ENCODE data around the gene MSI2.

MSI2 gene

DNA sequence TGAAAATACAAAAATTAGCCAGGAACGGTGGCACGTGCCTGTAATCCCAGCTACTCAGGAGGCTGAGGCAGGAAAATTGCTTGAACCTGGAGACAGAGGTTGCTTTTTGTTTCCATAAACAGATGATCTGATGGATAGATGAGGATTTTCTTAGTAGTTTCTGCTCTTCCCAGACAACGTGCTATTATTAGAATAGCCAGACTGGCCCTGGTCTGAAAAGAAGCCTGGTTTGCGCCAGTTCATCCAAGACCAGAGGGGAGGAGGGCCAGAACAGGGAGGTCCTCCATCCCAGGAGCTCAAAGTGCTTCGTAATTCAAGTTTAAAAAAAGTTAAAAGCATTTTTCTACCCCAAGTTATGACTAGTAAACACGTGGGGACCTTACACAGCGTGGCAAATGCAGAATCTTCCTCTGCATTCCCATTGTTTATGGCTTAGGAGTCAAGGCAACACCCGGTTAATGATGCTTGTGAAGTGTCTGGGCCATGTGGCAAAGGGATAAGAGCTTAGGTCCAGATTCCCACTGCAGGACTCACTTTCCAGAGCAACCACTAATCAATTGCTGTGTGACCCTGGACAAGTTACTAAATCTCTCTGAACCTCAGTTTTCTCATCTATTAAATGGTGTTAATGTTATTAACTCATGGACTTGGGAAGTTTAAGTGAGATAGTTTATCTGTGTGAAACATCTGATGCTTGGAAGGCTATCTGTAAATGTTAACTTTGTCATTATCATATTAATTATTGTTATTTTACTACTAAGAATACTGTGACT lies 283.4 kb downstream of the MSI2 start:
- no peak overlapping the region for H3K4me3 ChIP-seq (ENCODE audit: low read depth, low read length)
- no peak for DNase-seq (ENCODE audit: low read depth)
- no peak for TF ChIP-seq CTCF (IDR thresholded peaks at IDR 0.05; ENCODE audit: control insufficient read depth, extremely low read depth, insufficient read depth)

- no peak for TF ChIP-seq CTCF (IDR thresholded peaks at IDR 0.05; ENCODE audit: control insufficient read depth, extremely low read depth, insufficient read depth)
- H3K4me3 ChIP-seq (ENCODE audit: low read depth, low read length): no peak overlapping the region
These were observed 284.3 kb downstream of the MSI2 start for GRCh38 chr17:57540596-57540995.

GRCh38 chr17:57541049-57541448 lies 284.7 kb downstream of the MSI2 start:
- TF ChIP-seq CTCF (IDR thresholded peaks at IDR 0.05; ENCODE audit: control insufficient read depth, extremely low read depth, insufficient read depth): no peak
- no peak overlapping the region for H3K4me3 ChIP-seq (ENCODE audit: low read depth, low read length)
- DNase-seq (ENCODE audit: low read depth): no peak

More at GRCh38 chr17:57540596-57540995, 284.3 kb downstream of the MSI2 start:
- DNase-seq (ENCODE audit: low read depth): no peak

DNA sequence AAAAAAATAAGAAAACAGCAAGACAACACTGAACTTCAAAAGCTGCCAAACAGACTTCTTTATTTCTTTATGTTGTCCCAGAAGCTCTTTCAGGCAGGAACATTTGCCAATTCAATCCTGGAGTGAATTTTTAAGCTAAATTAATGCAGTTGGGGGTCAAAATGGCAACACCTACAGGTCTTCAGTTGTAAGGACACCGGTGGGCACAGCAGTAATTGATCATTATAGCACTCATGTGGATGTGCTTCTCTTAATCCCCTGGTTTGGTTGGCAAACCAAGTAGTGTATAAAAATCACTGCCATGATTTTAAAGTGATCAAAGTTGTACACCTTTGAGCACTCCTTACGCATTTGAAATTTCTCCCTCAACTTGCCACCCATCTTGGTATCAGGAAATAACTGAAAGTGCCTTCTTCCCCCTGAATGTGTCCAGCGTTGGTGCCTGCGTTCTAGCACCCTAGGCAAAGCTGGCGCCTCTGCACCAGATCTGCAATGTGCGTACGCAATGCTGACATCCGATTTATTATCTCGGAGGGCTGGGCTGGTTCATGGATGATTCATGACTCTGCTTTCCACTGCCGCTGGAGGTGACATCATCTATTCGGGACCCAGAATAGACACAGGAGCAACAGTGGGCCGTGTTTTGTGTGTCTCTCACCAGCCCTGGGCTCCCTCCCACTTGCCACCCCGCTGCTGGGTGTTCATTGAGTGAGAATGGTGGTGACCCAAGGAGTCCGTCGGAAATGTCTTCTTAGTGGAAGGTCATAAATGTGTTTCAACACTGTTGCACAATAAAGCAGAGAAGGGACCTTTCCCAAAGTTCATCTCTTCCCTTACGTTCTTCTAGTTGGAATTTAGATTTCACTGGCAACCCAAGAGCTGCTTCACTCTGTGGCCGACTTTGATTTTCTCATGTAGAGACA lies 285.4 kb downstream of the MSI2 start:
- DNase-seq (ENCODE audit: low read depth): no peak
- H3K4me3 ChIP-seq (ENCODE audit: low read depth, low read length): no peak overlapping the region
- TF ChIP-seq CTCF (IDR thresholded peaks at IDR 0.05; ENCODE audit: control insufficient read depth, extremely low read depth, insufficient read depth): no peak

DNA sequence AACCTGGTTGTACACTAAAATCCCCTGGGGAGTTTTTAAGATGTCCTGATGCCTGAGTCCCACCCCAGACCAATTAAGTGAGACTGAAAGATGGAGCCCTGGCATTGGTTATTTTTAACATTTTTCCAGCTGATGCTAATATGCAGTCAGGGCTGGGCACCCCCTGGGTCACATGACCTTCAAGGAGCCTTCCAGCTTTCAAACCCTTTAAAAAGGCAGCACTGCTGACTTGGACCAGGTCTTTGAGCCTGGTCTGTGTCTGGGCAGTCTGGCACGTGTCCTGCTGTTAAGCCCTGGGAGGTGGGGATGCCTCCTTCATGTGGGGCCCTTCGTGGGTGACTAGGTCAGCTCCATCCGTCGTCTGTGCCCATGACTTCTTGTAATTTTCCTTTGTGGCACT lies 286.2 kb downstream of the MSI2 start:
- no peak for TF ChIP-seq CTCF (IDR thresholded peaks at IDR 0.05; ENCODE audit: control insufficient read depth, extremely low read depth, insufficient read depth)
- no peak overlapping the region for H3K4me3 ChIP-seq (ENCODE audit: low read depth, low read length)
- no peak for DNase-seq (ENCODE audit: low read depth)

GRCh38 chr17:57543230-57543629 lies 286.9 kb downstream of the MSI2 start:
- TF ChIP-seq CTCF (IDR thresholded peaks at IDR 0.05; ENCODE audit: control insufficient read depth, extremely low read depth, insufficient read depth): no peak
- no peak overlapping the region for H3K4me3 ChIP-seq (ENCODE audit: low read depth, low read length)
- no peak for DNase-seq (ENCODE audit: low read depth)

Data from LNCaP clone FGC (cell line).